Mesothelial cell of epicardium (in vitro differentiated cells): ENCODE results near the gene PAX2. TPM values are rescaled to one million over a fixed set of nuclear protein-coding genes. Genes with fewer than 3 reads are reported as not detected.

Experiments
- DNase-seq, 2 experiments: peaks; one replicate each; pipeline ENCODE4 v3.0.0; 2021; ENCODE audit warnings: low spot score in 2 of 2; ENCODE audit not compliant: unreplicated experiment in 2 of 2
- H3K27ac Mint-ChIP-seq: 2 replicates; pipeline ENCODE4 v1.8.0; 2021; ENCODE audit warnings: mixed read lengths
- H3K27me3 Mint-ChIP-seq: 2 replicates; pipeline ENCODE4 v1.8.0; 2021; ENCODE audit warnings: low read depth, mixed read lengths
- H3K36me3 Mint-ChIP-seq: 2 replicates; pipeline ENCODE4 v1.8.0; 2021; ENCODE audit warnings: mixed read lengths
- H3K4me1 Mint-ChIP-seq: 2 replicates; pipeline ENCODE4 v1.8.0; 2021; ENCODE audit warnings: mixed read lengths
- H3K4me3 Mint-ChIP-seq: 2 replicates; pipeline ENCODE4 v1.8.0; 2021; ENCODE audit warnings: mild to moderate bottlenecking, moderate library complexity, mixed read lengths
- H3K9me3 Mint-ChIP-seq: 2 replicates; pipeline ENCODE4 v1.8.0; 2021; ENCODE audit warnings: mixed read lengths
- total RNA-seq: library from RNA; stranded (reverse); gene quantifications from 3 replicates; pipeline ENCODE4 v1.2.1, GENCODE V29; 2021
- TF ChIP-seq, protein P1 (sequence below): fragments of 200-600 bp; sonication (generic); IDR thresholded peaks from one replicate; pipeline ENCODE4 v1.5.0; 2021; ENCODE audit warnings: antibody characterized with exemption; ENCODE audit not compliant: unreplicated experiment

PAX2 gene
- total RNA-seq, 1 donor from 2014 or later, result not detected

DNA sequence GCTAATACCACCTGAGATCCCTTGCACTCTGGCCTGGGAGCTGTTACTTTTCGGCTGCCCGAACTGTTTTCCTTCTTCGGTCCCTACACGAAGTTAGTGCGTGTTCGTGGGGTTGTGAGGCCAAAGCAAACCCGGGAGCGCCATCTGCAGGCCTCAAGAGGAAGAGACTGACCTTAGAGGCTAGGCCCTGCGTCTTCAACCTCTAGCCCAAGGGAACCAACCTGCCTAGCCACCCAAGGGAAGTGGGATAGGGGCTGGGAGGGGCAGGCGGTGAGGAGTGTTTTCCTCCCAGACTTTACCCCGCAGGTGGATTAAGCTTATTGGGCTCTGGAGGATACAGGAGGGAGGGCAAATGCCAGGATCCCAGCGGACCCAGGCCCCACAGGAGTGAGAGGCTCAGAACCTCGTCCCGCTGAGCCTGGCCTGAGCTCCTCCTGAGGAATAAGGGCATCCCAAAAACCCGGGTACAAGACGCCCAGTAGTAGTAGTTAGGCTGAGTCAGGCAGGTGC, 1.7 kb upstream of the PAX2 start:
- DNase-seq, result no peak
- no peaks in the 10 kb centered on the region for H3K36me3 Mint-ChIP-seq
- H3K4me1 Mint-ChIP-seq, result peaks cover 26% of the 10 kb centered on the region
- TF ChIP-seq, protein P1, sequence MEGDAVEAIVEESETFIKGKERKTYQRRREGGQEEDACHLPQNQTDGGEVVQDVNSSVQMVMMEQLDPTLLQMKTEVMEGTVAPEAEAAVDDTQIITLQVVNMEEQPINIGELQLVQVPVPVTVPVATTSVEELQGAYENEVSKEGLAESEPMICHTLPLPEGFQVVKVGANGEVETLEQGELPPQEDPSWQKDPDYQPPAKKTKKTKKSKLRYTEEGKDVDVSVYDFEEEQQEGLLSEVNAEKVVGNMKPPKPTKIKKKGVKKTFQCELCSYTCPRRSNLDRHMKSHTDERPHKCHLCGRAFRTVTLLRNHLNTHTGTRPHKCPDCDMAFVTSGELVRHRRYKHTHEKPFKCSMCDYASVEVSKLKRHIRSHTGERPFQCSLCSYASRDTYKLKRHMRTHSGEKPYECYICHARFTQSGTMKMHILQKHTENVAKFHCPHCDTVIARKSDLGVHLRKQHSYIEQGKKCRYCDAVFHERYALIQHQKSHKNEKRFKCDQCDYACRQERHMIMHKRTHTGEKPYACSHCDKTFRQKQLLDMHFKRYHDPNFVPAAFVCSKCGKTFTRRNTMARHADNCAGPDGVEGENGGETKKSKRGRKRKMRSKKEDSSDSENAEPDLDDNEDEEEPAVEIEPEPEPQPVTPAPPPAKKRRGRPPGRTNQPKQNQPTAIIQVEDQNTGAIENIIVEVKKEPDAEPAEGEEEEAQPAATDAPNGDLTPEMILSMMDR, result peak; percentile 40
- no peak overlapping the region for H3K4me3 Mint-ChIP-seq
- H3K27ac Mint-ChIP-seq, result no peak overlapping the region
- peaks cover 97% of the 10 kb centered on the region for H3K27me3 Mint-ChIP-seq
- no peaks in the 10 kb centered on the region for H3K9me3 Mint-ChIP-seq

GRCh38 chr10:100744136-100744986, 1.0 kb upstream of the PAX2 start:
- no peaks in the 10 kb centered on the region for H3K36me3 Mint-ChIP-seq
- peaks cover 97% of the 10 kb centered on the region for H3K27me3 Mint-ChIP-seq
- no peaks in the 10 kb centered on the region for H3K9me3 Mint-ChIP-seq
- peak overlapping the region; percentile 42 for H3K4me3 Mint-ChIP-seq
- H3K27ac Mint-ChIP-seq, result no peak overlapping the region
- TF ChIP-seq, protein P1, result no peak
- no peak for DNase-seq
- H3K4me1 Mint-ChIP-seq, result peaks cover 33% of the 10 kb centered on the region

DNA sequence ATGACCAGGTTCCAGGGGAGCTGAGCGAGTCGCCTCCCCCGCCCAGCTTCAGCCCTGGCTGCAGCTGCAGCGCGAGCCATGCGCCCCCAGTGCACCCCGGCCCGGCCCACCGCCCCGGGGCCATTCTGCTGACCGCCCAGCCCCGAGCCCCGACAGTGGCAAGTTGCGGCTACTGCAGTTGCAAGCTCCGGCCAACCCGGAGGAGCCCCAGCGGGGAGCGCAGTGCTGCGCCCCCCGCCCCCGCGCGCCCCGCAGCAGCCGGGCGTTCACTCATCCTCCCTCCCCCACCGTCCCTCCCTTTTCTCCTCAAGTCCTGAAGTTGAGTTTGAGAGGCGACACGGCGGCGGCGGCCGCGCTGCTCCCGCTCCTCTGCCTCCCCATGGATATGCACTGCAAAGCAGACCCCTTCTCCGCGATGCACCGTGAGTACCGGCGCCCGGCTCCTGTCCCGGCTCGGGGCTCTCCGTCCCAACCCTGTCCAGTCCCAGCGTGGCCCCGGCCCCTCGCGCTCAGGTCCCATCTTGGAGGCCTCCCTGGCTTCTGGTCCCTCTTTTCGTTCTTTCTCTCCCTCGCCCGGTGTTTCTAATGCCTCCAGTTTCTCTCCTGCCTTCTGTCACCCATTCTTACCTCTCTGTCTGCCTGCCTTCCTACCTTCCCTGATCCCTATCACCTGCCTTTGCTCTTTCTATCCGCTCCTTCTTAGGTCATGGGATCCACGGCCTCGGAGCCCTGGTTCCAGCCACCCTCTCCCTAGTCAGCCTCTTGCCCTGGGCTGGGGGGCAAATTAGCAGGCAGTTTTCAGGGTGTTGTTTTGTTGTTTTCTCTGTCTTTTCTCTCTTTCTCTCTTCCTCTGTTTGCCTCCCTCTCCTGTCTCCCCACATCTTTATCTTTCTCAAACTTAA, 751 bp downstream of the PAX2 start:
- Mint-ChIP-seq H3K4me3 (peak overlapping the region; percentile 40), H3K27me3 (peaks cover 97% of the 10 kb centered on the region), H3K4me1 (peaks cover 33% of the 10 kb centered on the region), H3K27ac (no peak overlapping the region), H3K36me3 (no peaks in the 10 kb centered on the region), H3K9me3 (no peaks in the 10 kb centered on the region)
- TF ChIP-seq, protein P1, result no peak
- DNase-seq, result no peak

DNA sequence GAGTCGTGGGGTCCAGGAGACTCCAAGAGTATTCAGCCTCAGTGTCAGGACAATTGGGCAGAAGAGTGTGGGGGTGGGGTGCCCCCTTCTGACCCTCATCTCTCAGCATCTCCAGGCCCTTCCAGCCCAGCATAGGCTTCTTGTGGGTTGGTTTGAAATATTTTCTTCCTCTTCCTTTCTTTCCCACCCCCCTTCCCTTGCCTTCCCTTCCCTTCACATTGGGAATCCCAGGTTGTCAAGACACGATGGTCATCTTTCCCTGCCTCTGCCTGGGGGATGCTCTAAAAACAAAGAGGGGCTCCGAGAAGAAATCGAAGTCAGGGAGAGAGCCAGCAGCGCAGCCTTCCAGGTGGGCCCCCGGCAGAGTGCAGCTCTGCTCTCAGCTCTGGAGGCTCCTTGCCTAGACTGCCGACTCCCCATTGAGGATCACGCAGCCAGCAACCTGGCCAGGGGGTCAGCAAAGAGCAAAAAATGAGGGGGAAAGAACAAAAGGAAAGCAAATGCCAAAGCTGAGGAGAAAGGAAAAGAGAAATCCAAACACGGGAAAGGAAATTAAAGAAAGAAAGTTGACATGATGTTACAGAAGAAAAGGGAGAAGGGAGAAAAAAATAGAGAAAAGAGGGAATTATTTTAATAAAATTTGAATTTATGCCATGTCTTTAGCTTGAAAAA, 1.5 kb downstream of the PAX2 start:
- peak overlapping the region; percentile 40 for H3K4me3 Mint-ChIP-seq
- H3K36me3 Mint-ChIP-seq, result no peaks in the 10 kb centered on the region
- no peaks in the 10 kb centered on the region for H3K9me3 Mint-ChIP-seq
- no peak overlapping the region for H3K27ac Mint-ChIP-seq
- DNase-seq, result no peak
- H3K4me1 Mint-ChIP-seq, result peaks cover 33% of the 10 kb centered on the region
- peaks cover 97% of the 10 kb centered on the region for H3K27me3 Mint-ChIP-seq
- TF ChIP-seq, protein P1, result no peak
